ENCODE measurements around the gene FCHSD2. TPM values are rescaled to one million over a fixed set of nuclear protein-coding genes. Genes with fewer than 3 reads are reported as not detected.
A peak's percentile ranks its signal among the peaks of the same experiment; 100 is the strongest.
"Not testable (repeated sequence)": the region's sequence is repeated elsewhere in the genome, so short reads cannot be mapped to it uniquely, and the experiment has no call there.

Gene FCHSD2
- polyA plus RNA-seq, 3 donors: 14.5 to 43.5 (median 16.6) TPM

- Mint-ChIP-seq H3K4me1 (peaks cover 45% of the 10 kb centered on the region), H3K27ac (no peak overlapping the region), H3K36me3 (peaks cover 11 to 12% of the 10 kb centered on the region in 2 donors), H3K9me3 (peaks cover 0 to 4% (median 0%) of the 10 kb centered on the region in 7 donors), H3K27me3 (ENCODE audit: low read depth in 3 of 3) (no peaks in the 10 kb centered on the region), H3K4me3 (no peak overlapping the region)
- TF ChIP-seq CTCF (IDR thresholded peaks at IDR 0.05): no peak
- H3K79me2 ChIP-seq (ENCODE audit: insufficient read depth, low read length): peaks cover 92% of the 10 kb centered on the region
- no peak overlapping the region for H3K4me2 ChIP-seq (replicated peaks; ENCODE audit: extremely low read depth, low read length, poor library complexity, severe bottlenecking)
- no peak for DNase-seq
- WGBS (ENCODE audit: insufficient coverage): no CpG with 5 or more reads among the region's 3 CpGs
- peaks cover 0 to 7% of the 10 kb centered on the region in 2 donors for H3K36me3 ChIP-seq (replicated peaks in 1 of 2; ENCODE audit: control insufficient read depth in 1 of 2, insufficient read depth in 2 of 2, low read length in 2 of 2)
- H2AFZ ChIP-seq (ENCODE audit: insufficient read depth, low read depth, low read length, poor library complexity, severe bottlenecking): no peak overlapping the region
- H3K4me1 ChIP-seq (ENCODE audit: control insufficient read depth in 1 of 2, insufficient read depth in 2 of 2, low read length in 2 of 2): peaks cover 9 to 25% of the 10 kb centered on the region in 2 donors
- H3K27ac ChIP-seq (ENCODE audit: low read depth in 1 of 2, low read length in 2 of 2): peak overlapping the region in 1 of 2 donors; percentile 21
- H3K4me3 ChIP-seq (replicated peaks in 1 of 3; ENCODE audit: low read depth in 2 of 3, low read length in 3 of 3): no peak overlapping the region
- H4K20me1 ChIP-seq (ENCODE audit: insufficient read depth, low read length): peaks cover 6% of the 10 kb centered on the region
- H3K9me3 ChIP-seq (replicated peaks in 1 of 2; ENCODE audit: control insufficient read depth in 1 of 2, insufficient read depth in 1 of 2, low read length in 2 of 2): no peaks in the 10 kb centered on the region
- no peaks in the 10 kb centered on the region for H3K27me3 ChIP-seq (ENCODE audit: control insufficient read depth in 2 of 2, insufficient read depth in 2 of 2, low read length in 2 of 2)
- intact Hi-C loops (cut with micrococcal nuclease): no loop called here
- H3K9ac ChIP-seq (ENCODE audit: insufficient read depth, low read length, poor library complexity, severe bottlenecking): no peak overlapping the region
These were observed 71.5 kb downstream of the FCHSD2 start for GRCh38 chr11:73070653-73071052.

DNA sequence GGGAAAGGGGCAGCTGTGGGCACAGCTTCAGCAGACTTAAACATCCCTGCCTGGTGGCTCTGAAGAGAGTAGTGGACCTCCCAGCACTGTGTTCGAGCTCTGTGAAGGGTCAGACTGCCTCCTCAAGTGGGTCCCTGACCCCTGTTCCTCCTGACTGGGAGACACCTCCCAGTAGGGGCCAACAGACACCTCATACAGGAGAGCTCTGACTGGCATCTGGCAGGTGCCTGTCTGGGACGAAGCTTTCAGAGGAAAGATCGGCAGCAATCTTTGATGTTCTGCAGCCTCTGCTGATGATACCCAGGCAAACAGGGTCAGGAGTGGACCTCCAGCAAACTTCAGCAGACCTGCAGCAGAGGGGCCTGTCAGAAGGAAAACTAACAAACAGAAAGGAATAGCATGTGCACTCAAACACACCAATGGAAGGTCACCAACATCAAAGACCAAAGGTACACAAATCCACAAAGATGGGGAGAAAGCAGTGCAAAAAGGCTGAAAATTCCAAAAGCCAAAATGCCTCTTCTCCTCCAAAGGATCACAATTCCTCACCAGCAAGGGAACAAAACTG is 80.2 kb downstream of the FCHSD2 start:
- H3K9ac ChIP-seq (ENCODE audit: insufficient read depth, low read length, poor library complexity, severe bottlenecking); H3K9me3 ChIP-seq (replicated peaks in 1 of 2; ENCODE audit: control insufficient read depth in 1 of 2, insufficient read depth in 1 of 2, low read length in 2 of 2); H2AFZ ChIP-seq (ENCODE audit: insufficient read depth, low read depth, low read length, poor library complexity, severe bottlenecking); intact Hi-C loops (cut with micrococcal nuclease); H3K4me3 Mint-ChIP-seq; H3K27ac ChIP-seq (ENCODE audit: low read depth in 1 of 2, low read length in 2 of 2); DNase-seq; H3K4me1 ChIP-seq (ENCODE audit: control insufficient read depth in 1 of 2, insufficient read depth in 2 of 2, low read length in 2 of 2); H3K4me3 ChIP-seq (replicated peaks in 1 of 3; ENCODE audit: low read depth in 2 of 3, low read length in 3 of 3); H3K9me3 Mint-ChIP-seq; H3K27me3 ChIP-seq (ENCODE audit: control insufficient read depth in 2 of 2, insufficient read depth in 2 of 2, low read length in 2 of 2); H3K27me3 Mint-ChIP-seq (ENCODE audit: low read depth in 3 of 3); H3K4me2 ChIP-seq (replicated peaks; ENCODE audit: extremely low read depth, low read length, poor library complexity, severe bottlenecking): not testable (repeated sequence)
- Histone ChIP-seq H3K36me3 (replicated peaks in 1 of 2; ENCODE audit: control insufficient read depth in 1 of 2, insufficient read depth in 2 of 2, low read length in 2 of 2) (peaks cover 2 to 17% of the 10 kb centered on the region in 2 donors), H3K79me2 (ENCODE audit: insufficient read depth, low read length) (peaks cover 86% of the 10 kb centered on the region), H4K20me1 (ENCODE audit: insufficient read depth, low read length) (peaks cover 21% of the 10 kb centered on the region)
- peaks cover 12 to 20% of the 10 kb centered on the region in 2 donors for H3K36me3 Mint-ChIP-seq
- peak overlapping the region in 1 of 7 donors; percentile 8 for H3K27ac Mint-ChIP-seq
- H3K4me1 Mint-ChIP-seq: peaks cover 43% of the 10 kb centered on the region
- WGBS (ENCODE audit: insufficient coverage): 98% methylated on average over 3 of the region's 3 CpGs

DNA sequence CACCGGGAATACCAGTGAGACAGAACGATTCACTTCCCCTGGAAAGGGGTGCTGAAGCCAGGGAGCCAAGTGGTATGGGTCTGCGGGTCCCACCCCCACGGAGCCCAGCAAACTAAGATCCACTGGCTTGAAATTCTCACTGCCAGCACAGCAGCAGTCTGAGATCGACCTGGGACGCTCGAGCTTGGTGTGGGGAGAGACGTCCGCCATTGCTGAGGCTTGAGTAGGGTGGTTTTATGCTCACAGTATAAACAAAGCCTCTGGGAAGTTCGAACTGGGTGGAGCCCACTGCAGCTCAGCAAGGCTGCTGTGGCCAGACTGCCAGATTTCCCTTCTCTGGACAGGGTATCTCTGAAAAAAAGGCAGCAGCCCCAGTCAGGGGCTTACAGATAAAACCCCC is 80.7 kb downstream of the FCHSD2 start:
- H3K27ac ChIP-seq (ENCODE audit: low read depth in 1 of 2, low read length in 2 of 2): not testable (repeated sequence)
- peaks cover 42% of the 10 kb centered on the region for H3K4me1 Mint-ChIP-seq
- H3K79me2 ChIP-seq (ENCODE audit: insufficient read depth, low read length): peaks cover 84% of the 10 kb centered on the region

More for the DNA sequence above, 80.7 kb downstream of the FCHSD2 start:
- Histone ChIP-seq H4K20me1 (ENCODE audit: insufficient read depth, low read length) (peaks cover 23% of the 10 kb centered on the region), H3K36me3 (replicated peaks in 1 of 2; ENCODE audit: control insufficient read depth in 1 of 2, insufficient read depth in 2 of 2, low read length in 2 of 2) (peaks cover 2 to 17% of the 10 kb centered on the region in 2 donors)
- peaks cover 13 to 23% of the 10 kb centered on the region in 2 donors for H3K36me3 Mint-ChIP-seq
- H3K4me3 ChIP-seq (replicated peaks in 1 of 3; ENCODE audit: low read depth in 2 of 3, low read length in 3 of 3); H3K9ac ChIP-seq (ENCODE audit: insufficient read depth, low read length, poor library complexity, severe bottlenecking); H3K27me3 ChIP-seq (ENCODE audit: control insufficient read depth in 2 of 2, insufficient read depth in 2 of 2, low read length in 2 of 2); H3K9me3 Mint-ChIP-seq; H2AFZ ChIP-seq (ENCODE audit: insufficient read depth, low read depth, low read length, poor library complexity, severe bottlenecking); H3K4me1 ChIP-seq (ENCODE audit: control insufficient read depth in 1 of 2, insufficient read depth in 2 of 2, low read length in 2 of 2); H3K4me2 ChIP-seq (replicated peaks; ENCODE audit: extremely low read depth, low read length, poor library complexity, severe bottlenecking); H3K4me3 Mint-ChIP-seq; intact Hi-C loops (cut with micrococcal nuclease); H3K27ac Mint-ChIP-seq; H3K27me3 Mint-ChIP-seq (ENCODE audit: low read depth in 3 of 3); H3K9me3 ChIP-seq (replicated peaks in 1 of 2; ENCODE audit: control insufficient read depth in 1 of 2, insufficient read depth in 1 of 2, low read length in 2 of 2); DNase-seq: not testable (repeated sequence)
- 98% methylated on average over 7 of the region's 10 CpGs for WGBS (ENCODE audit: insufficient coverage)

Data from CD14-positive monocyte (primary cell).